ENCODE data around the gene SCYL1.
A peak's percentile ranks its signal among the peaks of the same experiment; 100 is the strongest.

SCYL1 gene

DNA sequence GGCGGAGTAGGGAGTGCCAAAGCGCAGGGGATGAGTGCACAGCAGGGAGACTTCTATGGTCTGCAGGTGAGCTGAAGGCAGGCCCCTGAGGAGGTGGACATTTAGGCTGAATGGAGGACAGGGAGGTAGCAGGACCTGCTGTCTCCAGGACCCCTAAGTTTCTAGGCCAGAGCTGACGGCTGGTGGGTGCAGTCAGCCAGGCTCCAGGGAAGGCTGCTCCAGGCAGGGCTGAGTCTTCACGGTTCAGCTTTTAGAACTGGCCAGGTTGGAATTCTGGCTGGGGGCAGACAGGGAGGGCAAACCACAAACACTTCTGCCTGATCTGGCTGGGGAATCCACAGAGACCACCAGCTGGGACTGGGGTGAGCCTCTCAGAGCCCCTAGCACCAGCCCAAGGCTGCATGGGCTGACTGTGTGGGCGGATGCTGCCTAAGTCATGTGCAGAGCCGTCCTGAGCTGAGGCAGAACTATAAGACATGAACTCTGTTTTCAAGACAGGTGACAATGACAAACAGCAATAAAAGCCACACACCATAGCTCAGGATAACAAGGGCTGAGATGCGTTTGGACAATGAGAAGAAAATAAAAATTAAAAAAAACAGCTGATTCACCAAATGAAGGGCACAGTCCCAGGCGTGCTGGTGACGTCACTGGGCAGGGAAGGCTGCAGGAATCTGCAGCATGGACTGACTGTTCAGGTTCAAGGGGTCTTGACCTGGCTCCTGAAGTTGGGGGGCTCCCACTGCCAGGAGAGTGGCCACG lies 36.4 kb upstream of the SCYL1 start:
- Histone ChIP-seq H3K27me3 (no peaks in the 10 kb centered on the region), H3K4me1 (ENCODE audit: control insufficient read depth in 1 of 2, insufficient read depth in 1 of 2, low read depth in 1 of 2, low read length in 1 of 2) (peaks cover 56 to 59% of the 10 kb centered on the region in 2 experiments), H3K36me3 (no peaks in the 10 kb centered on the region), H3K27ac (peak overlapping the region; percentile 96), H3K4me3 (ENCODE audit: low read depth in 1 of 2, low read length in 1 of 2) (peak overlapping the region; percentile 39 to 57), H3K9me3 (no peaks in the 10 kb centered on the region)
- TF ChIP-seq, protein P1, sequence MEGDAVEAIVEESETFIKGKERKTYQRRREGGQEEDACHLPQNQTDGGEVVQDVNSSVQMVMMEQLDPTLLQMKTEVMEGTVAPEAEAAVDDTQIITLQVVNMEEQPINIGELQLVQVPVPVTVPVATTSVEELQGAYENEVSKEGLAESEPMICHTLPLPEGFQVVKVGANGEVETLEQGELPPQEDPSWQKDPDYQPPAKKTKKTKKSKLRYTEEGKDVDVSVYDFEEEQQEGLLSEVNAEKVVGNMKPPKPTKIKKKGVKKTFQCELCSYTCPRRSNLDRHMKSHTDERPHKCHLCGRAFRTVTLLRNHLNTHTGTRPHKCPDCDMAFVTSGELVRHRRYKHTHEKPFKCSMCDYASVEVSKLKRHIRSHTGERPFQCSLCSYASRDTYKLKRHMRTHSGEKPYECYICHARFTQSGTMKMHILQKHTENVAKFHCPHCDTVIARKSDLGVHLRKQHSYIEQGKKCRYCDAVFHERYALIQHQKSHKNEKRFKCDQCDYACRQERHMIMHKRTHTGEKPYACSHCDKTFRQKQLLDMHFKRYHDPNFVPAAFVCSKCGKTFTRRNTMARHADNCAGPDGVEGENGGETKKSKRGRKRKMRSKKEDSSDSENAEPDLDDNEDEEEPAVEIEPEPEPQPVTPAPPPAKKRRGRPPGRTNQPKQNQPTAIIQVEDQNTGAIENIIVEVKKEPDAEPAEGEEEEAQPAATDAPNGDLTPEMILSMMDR (IDR thresholded peaks at IDR 0.05): no peak

DNA sequence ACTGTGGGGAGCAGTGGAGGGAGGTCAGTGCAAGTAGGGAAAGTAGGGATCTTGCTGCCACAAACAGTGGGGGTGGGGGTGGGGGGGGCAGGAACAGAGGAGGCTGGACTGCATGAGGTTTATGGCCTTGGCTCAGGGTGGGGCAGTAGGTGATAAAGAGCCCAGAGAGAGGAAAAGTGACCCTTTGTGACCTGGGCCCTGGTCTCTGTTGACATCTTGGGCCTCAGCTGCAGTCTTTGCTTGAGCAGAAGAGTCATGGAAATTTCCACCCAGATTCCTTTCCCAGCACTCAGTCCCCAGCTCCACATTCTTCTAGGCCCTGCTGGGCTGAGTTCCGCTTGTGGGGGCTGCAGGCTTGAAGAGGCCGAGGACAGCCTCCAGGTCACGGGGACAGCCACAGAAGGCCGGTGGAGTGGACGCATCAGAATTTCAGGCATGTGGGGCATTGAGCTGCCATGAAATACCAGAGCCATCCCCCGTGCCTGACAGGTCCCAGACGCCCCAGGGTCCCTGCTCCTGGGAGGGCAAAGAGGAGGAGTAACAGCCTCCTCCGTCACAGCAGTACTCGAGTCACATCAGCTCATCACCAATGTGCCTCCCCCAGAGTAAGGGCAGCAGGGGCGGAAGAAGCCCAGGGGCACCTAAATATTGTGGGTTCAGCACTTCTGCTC lies 35.7 kb upstream of the SCYL1 start:
- peak overlapping the region in 1 of 2 experiments; percentile 57 for H3K4me3 ChIP-seq (ENCODE audit: low read depth in 1 of 2, low read length in 1 of 2)
- H3K27ac ChIP-seq: peak overlapping the region; percentile 96
- H3K36me3 ChIP-seq: no peaks in the 10 kb centered on the region
- no peaks in the 10 kb centered on the region for H3K27me3 ChIP-seq
- H3K9me3 ChIP-seq: no peaks in the 10 kb centered on the region
- H3K4me1 ChIP-seq (ENCODE audit: control insufficient read depth in 1 of 2, insufficient read depth in 1 of 2, low read depth in 1 of 2, low read length in 1 of 2): peaks cover 63 to 66% of the 10 kb centered on the region in 2 experiments
- TF ChIP-seq, protein P1 (IDR thresholded peaks at IDR 0.05): no peak

DNA sequence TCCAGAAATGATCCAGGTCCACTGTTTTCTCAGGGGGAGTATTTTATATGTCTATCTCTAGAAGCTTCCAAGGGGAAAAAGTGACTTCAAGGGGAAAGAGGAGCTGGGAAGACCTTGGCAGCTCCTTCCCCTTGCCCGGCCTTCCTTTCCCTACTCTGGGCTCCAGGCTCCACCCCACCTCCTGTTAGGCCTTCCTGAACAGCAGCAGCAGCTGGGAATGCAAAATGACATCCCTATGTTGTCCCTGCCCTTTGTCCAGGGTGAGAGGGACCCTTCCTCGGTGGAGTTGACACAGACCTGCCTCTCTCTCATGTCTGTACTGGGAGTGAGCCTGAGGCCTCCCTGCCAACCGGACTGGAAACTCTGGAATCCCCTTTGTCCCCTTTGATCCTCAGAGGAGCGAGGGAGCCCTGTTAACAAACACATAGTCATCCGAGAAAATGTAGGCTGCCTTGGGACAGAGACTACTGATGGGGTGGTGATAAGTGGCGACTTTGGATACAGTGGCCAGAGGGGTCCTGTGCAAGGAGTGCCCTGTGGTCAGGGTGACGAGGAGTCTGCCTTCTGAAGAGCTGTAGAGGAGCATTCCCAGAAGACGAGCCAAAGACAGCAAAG lies 35.1 kb upstream of the SCYL1 start:
- Histone ChIP-seq H3K4me1 (ENCODE audit: control insufficient read depth in 1 of 2, insufficient read depth in 1 of 2, low read depth in 1 of 2, low read length in 1 of 2) (peaks cover 70 to 73% of the 10 kb centered on the region in 2 experiments), H3K27ac (no peak overlapping the region), H3K9me3 (no peaks in the 10 kb centered on the region), H3K36me3 (no peaks in the 10 kb centered on the region), H3K4me3 (ENCODE audit: low read depth in 1 of 2, low read length in 1 of 2) (no peak overlapping the region), H3K27me3 (no peaks in the 10 kb centered on the region)
- TF ChIP-seq, protein P1 (IDR thresholded peaks at IDR 0.05): no peak

DNA sequence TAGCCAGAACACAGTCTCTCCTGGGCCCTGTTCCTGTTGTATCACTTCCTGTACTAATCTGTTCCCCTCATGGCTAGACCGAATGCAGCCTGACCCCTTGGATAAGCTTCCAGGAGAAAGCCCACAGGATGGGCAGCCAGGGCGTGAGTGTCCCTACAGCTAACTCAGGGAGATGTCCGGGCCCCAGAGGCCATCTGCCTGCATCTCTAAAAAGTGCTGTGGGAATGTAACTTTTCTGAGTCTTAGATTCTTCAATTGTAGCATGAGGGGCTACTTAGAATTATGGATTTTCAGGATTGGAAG lies 33.8 kb upstream of the SCYL1 start:
- no peaks in the 10 kb centered on the region for H3K9me3 ChIP-seq
- H3K27ac ChIP-seq: peak overlapping the region; percentile 98

DNA sequence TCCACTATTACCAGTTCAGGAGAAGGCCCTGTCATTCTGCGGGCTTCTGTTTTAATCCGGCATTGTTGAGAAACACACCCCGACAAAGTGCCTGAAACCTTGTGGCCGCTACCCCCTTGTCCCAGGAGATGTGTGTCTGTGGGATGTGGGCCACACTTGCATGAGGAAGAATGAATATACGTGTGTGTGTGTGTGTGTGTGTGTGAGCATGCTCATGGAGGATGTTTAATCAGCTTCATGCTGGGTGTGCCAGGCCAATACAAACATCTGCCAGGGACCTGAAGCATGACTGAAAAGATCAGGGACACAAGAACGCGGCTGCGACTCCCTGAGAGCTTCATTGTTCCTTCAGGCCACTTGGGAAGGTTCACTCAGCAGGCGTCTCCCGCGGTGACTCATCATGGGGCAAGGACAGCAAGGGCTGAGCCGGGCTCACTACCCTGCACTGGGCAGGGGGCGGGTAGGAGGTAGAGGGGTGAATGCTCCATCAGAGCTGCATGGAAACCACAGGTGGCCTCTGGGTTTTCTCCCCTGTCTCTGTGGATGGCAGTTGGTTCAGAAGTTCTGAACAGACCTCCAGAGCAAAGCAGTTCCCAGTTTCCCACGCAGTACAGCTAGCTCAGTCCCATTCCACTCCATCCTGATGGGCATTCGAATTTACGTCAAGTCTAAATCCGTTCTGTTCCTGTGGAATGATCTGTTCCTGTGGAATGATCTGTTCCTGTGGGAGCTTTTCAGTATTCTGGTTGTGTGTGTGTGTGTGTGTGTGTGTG lies 33.1 kb upstream of the SCYL1 start:
- TF ChIP-seq, protein P1 (IDR thresholded peaks at IDR 0.05): no peak
- Histone ChIP-seq H3K27me3 (no peaks in the 10 kb centered on the region), H3K4me3 (ENCODE audit: low read depth in 1 of 2, low read length in 1 of 2) (peak overlapping the region; percentile 48 to 52), H3K9me3 (no peaks in the 10 kb centered on the region), H3K36me3 (no peaks in the 10 kb centered on the region), H3K4me1 (ENCODE audit: control insufficient read depth in 1 of 2, insufficient read depth in 1 of 2, low read depth in 1 of 2, low read length in 1 of 2) (peaks cover 82 to 89% of the 10 kb centered on the region in 2 experiments), H3K27ac (peak overlapping the region; percentile 98)

More for the DNA sequence above, 33.8 kb upstream of the SCYL1 start:
- Histone ChIP-seq H3K4me3 (ENCODE audit: low read depth in 1 of 2, low read length in 1 of 2) (no peak overlapping the region), H3K27me3 (no peaks in the 10 kb centered on the region), H3K4me1 (ENCODE audit: control insufficient read depth in 1 of 2, insufficient read depth in 1 of 2, low read depth in 1 of 2, low read length in 1 of 2) (peaks cover 82 to 85% of the 10 kb centered on the region in 2 experiments), H3K36me3 (no peaks in the 10 kb centered on the region)
- TF ChIP-seq, protein P1 (IDR thresholded peaks at IDR 0.05): no peak
